LoVo (cell line): ENCODE data around the gene MIPOL1.

Experiments
- DNase-seq: peaks from one replicate; pipeline ENCODE4 v3.0.0-alpha.2; 2016; ENCODE audit warnings: low spot score

MIPOL1 gene

GRCh38 chr14:37587131-37587803 lies 389.5 kb downstream of the MIPOL1 start:
- no peak for DNase-seq

GRCh38 chr14:37587881-37588666 lies 390.3 kb downstream of the MIPOL1 start:
- DNase-seq, result peak; percentile 41

GRCh38 chr14:37588667-37588955 lies 390.9 kb downstream of the MIPOL1 start:
- no peak for DNase-seq

GRCh38 chr14:37588956-37589714 lies 391.4 kb downstream of the MIPOL1 start:
- DNase-seq, result peak; percentile 41

GRCh38 chr14:37589715-37590427 lies 392.1 kb downstream of the MIPOL1 start:
- DNase-seq, result no peak

- DNase-seq, result no peak
These were observed 392.8 kb downstream of the MIPOL1 start for GRCh38 chr14:37590428-37591139.

GRCh38 chr14:37591311-37591940 lies 393.7 kb downstream of the MIPOL1 start:
- peak; percentile 47 for DNase-seq

GRCh38 chr14:37591941-37592481 lies 394.3 kb downstream of the MIPOL1 start:
- no peak for DNase-seq

- DNase-seq, result no peak
These were observed 395.0 kb downstream of the MIPOL1 start for GRCh38 chr14:37592482-37593408.

- DNase-seq, result no peak
These were observed 395.9 kb downstream of the MIPOL1 start for GRCh38 chr14:37593511-37594237.

- peak; percentile 85 for DNase-seq
These were observed 396.7 kb downstream of the MIPOL1 start for GRCh38 chr14:37594238-37594970.

- peak; percentile 71 for DNase-seq
These were observed 397.5 kb downstream of the MIPOL1 start, which contains the start of the genes FOXA1 and TTC6 for GRCh38 chr14:37594971-37595808. FOXA1 (minus strand) TSS chr14:37595249; CDS start chr14:37594972, 277 bp downstream. TTC6 (plus strand) TSS chr14:37595629; CDS start chr14:37622065, 26,436 bp downstream.

GRCh38 chr14:37595809-37596621 lies 398.3 kb downstream of the MIPOL1 start:
- peak; percentile 91 for DNase-seq

GRCh38 chr14:37596790-37597472 lies 399.2 kb downstream of the MIPOL1 start:
- DNase-seq, result no peak

GRCh38 chr14:37597538-37597913 lies 399.8 kb downstream of the MIPOL1 start:
- DNase-seq, result no peak
